ENCODE data around the gene PRICKLE2.

- TF ChIP-seq, protein P1, sequence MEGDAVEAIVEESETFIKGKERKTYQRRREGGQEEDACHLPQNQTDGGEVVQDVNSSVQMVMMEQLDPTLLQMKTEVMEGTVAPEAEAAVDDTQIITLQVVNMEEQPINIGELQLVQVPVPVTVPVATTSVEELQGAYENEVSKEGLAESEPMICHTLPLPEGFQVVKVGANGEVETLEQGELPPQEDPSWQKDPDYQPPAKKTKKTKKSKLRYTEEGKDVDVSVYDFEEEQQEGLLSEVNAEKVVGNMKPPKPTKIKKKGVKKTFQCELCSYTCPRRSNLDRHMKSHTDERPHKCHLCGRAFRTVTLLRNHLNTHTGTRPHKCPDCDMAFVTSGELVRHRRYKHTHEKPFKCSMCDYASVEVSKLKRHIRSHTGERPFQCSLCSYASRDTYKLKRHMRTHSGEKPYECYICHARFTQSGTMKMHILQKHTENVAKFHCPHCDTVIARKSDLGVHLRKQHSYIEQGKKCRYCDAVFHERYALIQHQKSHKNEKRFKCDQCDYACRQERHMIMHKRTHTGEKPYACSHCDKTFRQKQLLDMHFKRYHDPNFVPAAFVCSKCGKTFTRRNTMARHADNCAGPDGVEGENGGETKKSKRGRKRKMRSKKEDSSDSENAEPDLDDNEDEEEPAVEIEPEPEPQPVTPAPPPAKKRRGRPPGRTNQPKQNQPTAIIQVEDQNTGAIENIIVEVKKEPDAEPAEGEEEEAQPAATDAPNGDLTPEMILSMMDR (IDR thresholded peaks at IDR 0.05; ENCODE audit: insufficient read depth, low read depth, low read length): no peak
- TF ChIP-seq EZH2 (IDR thresholded peaks at IDR 0.05; ENCODE audit: insufficient read depth, low read length): no peak
These were observed 145.7 kb downstream of the PRICKLE2 start for GRCh38 chr3:64079369-64080150.
